ENCODE measurements around the gene KLHL29.

The KLHL29 gene

GRCh38 chr2:23586741-23587306 lies 201.8 kb downstream of the KLHL29 start:
- H3K4me1 ChIP-seq (ENCODE audit: insufficient read depth, low read length, poor library complexity, severe bottlenecking) = no peaks in the 10 kb centered on the region
- TF ChIP-seq EZH2phosphoT487 (IDR thresholded peaks at IDR 0.05; ENCODE audit: borderline replicate concordance) (no peak), CTCF (conservative IDR thresholded peaks at IDR 0.05; ENCODE audit: low read length) (no peak)
- no peak overlapping the region for H3K4me2 ChIP-seq (ENCODE audit: low read depth, low read length, poor library complexity, severe bottlenecking)
- no peaks in the 10 kb centered on the region for H3F3A ChIP-seq (ENCODE audit: low read depth)
- no peak overlapping the region for H2AFZ ChIP-seq (ENCODE audit: low read length)
- H3K27me3 ChIP-seq (ENCODE audit: insufficient read depth, low read length, poor library complexity, severe bottlenecking) = no peaks in the 10 kb centered on the region
- no peaks in the 10 kb centered on the region for H3K9me3 ChIP-seq (ENCODE audit: insufficient read depth, low read depth, low read length)
- no peaks in the 10 kb centered on the region for H4K20me1 ChIP-seq (ENCODE audit: insufficient read depth, low read length, poor library complexity, severe bottlenecking)
- H3K79me2 ChIP-seq (ENCODE audit: insufficient read depth, low read length) = no peaks in the 10 kb centered on the region
- no peaks in the 10 kb centered on the region for H3K36me3 ChIP-seq (ENCODE audit: insufficient read depth, low read length)
- no peak overlapping the region for H3K9ac ChIP-seq (ENCODE audit: low read depth, low read length, poor library complexity, severe bottlenecking)
- H3K4me3 ChIP-seq (ENCODE audit: low read length, poor library complexity, severe bottlenecking) = no peak overlapping the region
- no peaks in the 10 kb centered on the region for H3K9me2 ChIP-seq (replicated peaks; ENCODE audit: low read depth, low read length)

- H3K4me3 ChIP-seq (ENCODE audit: low read length, poor library complexity, severe bottlenecking) = no peak overlapping the region
Measured at GRCh38 chr2:23587341-23587880, 202.4 kb downstream of the KLHL29 start.

DNA sequence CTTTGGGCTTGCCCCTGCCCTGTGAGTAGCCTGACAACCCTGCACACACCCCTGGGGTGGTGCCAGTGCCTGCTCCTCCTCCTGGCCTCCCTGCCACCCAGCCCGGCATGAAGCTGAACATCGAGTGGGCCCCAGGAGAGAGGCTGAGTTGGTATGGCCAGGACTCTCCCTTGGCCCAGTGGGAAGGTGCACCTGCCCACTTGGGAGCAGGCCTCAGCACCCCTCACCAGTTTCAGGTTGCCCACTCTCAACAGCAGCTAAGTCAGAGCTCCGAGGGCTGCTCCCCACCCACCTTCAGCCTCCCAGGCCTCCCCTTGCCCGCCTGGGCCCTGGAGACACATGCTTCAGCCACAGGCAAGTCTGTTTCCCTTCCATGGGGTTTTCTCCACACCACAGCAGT lies 203.1 kb downstream of the KLHL29 start:
- Histone ChIP-seq H3K4me3 (ENCODE audit: low read length, poor library complexity, severe bottlenecking) (no peak overlapping the region), H3K36me3 (ENCODE audit: insufficient read depth, low read length) (no peaks in the 10 kb centered on the region), H3K9me3 (ENCODE audit: insufficient read depth, low read depth, low read length) (no peaks in the 10 kb centered on the region), H3K9ac (ENCODE audit: low read depth, low read length, poor library complexity, severe bottlenecking) (no peak overlapping the region), H4K20me1 (ENCODE audit: insufficient read depth, low read length, poor library complexity, severe bottlenecking) (no peaks in the 10 kb centered on the region), H3F3A (ENCODE audit: low read depth) (no peaks in the 10 kb centered on the region), H3K4me1 (ENCODE audit: insufficient read depth, low read length, poor library complexity, severe bottlenecking) (no peaks in the 10 kb centered on the region), H3K9me2 (replicated peaks; ENCODE audit: low read depth, low read length) (no peaks in the 10 kb centered on the region), H3K79me2 (ENCODE audit: insufficient read depth, low read length) (no peaks in the 10 kb centered on the region), H3K4me2 (ENCODE audit: low read depth, low read length, poor library complexity, severe bottlenecking) (no peak overlapping the region), H2AFZ (ENCODE audit: low read length) (no peak overlapping the region), H3K27me3 (ENCODE audit: insufficient read depth, low read length, poor library complexity, severe bottlenecking) (no peaks in the 10 kb centered on the region)
- no peak for TF ChIP-seq EZH2phosphoT487 (IDR thresholded peaks at IDR 0.05; ENCODE audit: borderline replicate concordance)
- TF ChIP-seq CTCF (conservative IDR thresholded peaks at IDR 0.05; ENCODE audit: low read length) = no peak

More at GRCh38 chr2:23587341-23587880, 202.4 kb downstream of the KLHL29 start:
- Histone ChIP-seq H3K4me1 (ENCODE audit: insufficient read depth, low read length, poor library complexity, severe bottlenecking) (no peaks in the 10 kb centered on the region), H3K4me2 (ENCODE audit: low read depth, low read length, poor library complexity, severe bottlenecking) (no peak overlapping the region), H3F3A (ENCODE audit: low read depth) (no peaks in the 10 kb centered on the region), H4K20me1 (ENCODE audit: insufficient read depth, low read length, poor library complexity, severe bottlenecking) (no peaks in the 10 kb centered on the region), H3K9me3 (ENCODE audit: insufficient read depth, low read depth, low read length) (no peaks in the 10 kb centered on the region), H3K9ac (ENCODE audit: low read depth, low read length, poor library complexity, severe bottlenecking) (no peak overlapping the region), H3K36me3 (ENCODE audit: insufficient read depth, low read length) (no peaks in the 10 kb centered on the region), H3K27me3 (ENCODE audit: insufficient read depth, low read length, poor library complexity, severe bottlenecking) (no peaks in the 10 kb centered on the region), H3K9me2 (replicated peaks; ENCODE audit: low read depth, low read length) (no peaks in the 10 kb centered on the region), H3K79me2 (ENCODE audit: insufficient read depth, low read length) (no peaks in the 10 kb centered on the region), H2AFZ (ENCODE audit: low read length) (no peak overlapping the region)
- TF ChIP-seq CTCF (conservative IDR thresholded peaks at IDR 0.05; ENCODE audit: low read length) (no peak), EZH2phosphoT487 (IDR thresholded peaks at IDR 0.05; ENCODE audit: borderline replicate concordance) (no peak)

All from Loucy (cell line).